ENCODE data around the gene THADA.
"Not testable (repeated sequence)": the region's sequence is repeated elsewhere in the genome, so short reads cannot be mapped to it uniquely, and the experiment has no call there.

The THADA gene

GRCh38 chr2:43207553-43208300 is 388.1 kb downstream of the THADA start:
- no peak for DNase-seq (ENCODE audit: low spot score)

- DNase-seq (ENCODE audit: low spot score): no peak
Observed at GRCh38 chr2:43206602-43207001, 389.2 kb downstream of the THADA start.

- no peak for DNase-seq (ENCODE audit: low spot score)
Observed at GRCh38 chr2:43203373-43203772, 392.5 kb downstream of the THADA start.

GRCh38 chr2:43202289-43202688 is 393.5 kb downstream of the THADA start:
- no peak for DNase-seq (ENCODE audit: low spot score)

- no peak for DNase-seq (ENCODE audit: low spot score)
Observed at GRCh38 chr2:43201497-43201896, 394.3 kb downstream of the THADA start.

GRCh38 chr2:43201016-43201415 is 394.8 kb downstream of the THADA start:
- no peak for DNase-seq (ENCODE audit: low spot score)

GRCh38 chr2:43199492-43200488 is 396.0 kb downstream of the THADA start:
- no peak for DNase-seq (ENCODE audit: low spot score)

GRCh38 chr2:43198263-43198662 is 397.6 kb downstream of the THADA start:
- no peak for DNase-seq (ENCODE audit: low spot score)

- no peak for DNase-seq (ENCODE audit: low spot score)
Observed at GRCh38 chr2:43197588-43197896, 398.3 kb downstream of the THADA start.

GRCh38 chr2:43196768-43197587 is 398.9 kb downstream of the THADA start:
- no peak for DNase-seq (ENCODE audit: low spot score)

GRCh38 chr2:43194121-43194869 is 401.5 kb downstream of the THADA start:
- no peak for DNase-seq (ENCODE audit: low spot score)

GRCh38 chr2:43193652-43194120 is 402.2 kb downstream of the THADA start:
- no peak for DNase-seq (ENCODE audit: low spot score)

GRCh38 chr2:43192744-43193651 is 402.8 kb downstream of the THADA start:
- no peak for DNase-seq (ENCODE audit: low spot score)

- no peak for DNase-seq (ENCODE audit: low spot score)
Observed at GRCh38 chr2:43191947-43192516, 403.8 kb downstream of the THADA start.

- no peak for DNase-seq (ENCODE audit: low spot score)
Observed at GRCh38 chr2:43190311-43191052, 405.4 kb downstream of the THADA start.

GRCh38 chr2:43189861-43190260 is 406.0 kb downstream of the THADA start:
- DNase-seq (ENCODE audit: low spot score): not testable (repeated sequence)

- DNase-seq (ENCODE audit: low spot score): no peak
Observed at GRCh38 chr2:43188561-43189386, 407.1 kb downstream of the THADA start.

GRCh38 chr2:43186679-43187374 is 409.0 kb downstream of the THADA start:
- DNase-seq (ENCODE audit: low spot score): no peak
